Left ventricle myocardium inferior (tissue), 1 donor: ENCODE measurements around the gene AGAP3. TPM values are rescaled to one million over a fixed set of nuclear protein-coding genes. Genes with fewer than 3 reads are reported as not detected.
A peak's percentile ranks its signal among the peaks of the same experiment; 100 is the strongest.

ENCODE experiments used
- DNase-seq: peaks from one replicate; pipeline ENCODE4 v3.0.0-alpha.2; 2020
- H3K27ac ChIP-seq: fragments of 200-600 bp; replicated peaks from 2 replicates; pipeline ENCODE4 v1.8.0; 2021
- H3K27me3 ChIP-seq: fragments of 200-600 bp; 2 replicates; pipeline ENCODE4 v1.8.0; 2021; ENCODE audit warnings: low read depth
- H3K36me3 ChIP-seq: fragments of 200-600 bp; 2 replicates; pipeline ENCODE4 v1.8.0; 2021
- H3K4me1 ChIP-seq: fragments of 200-600 bp; 2 replicates; pipeline ENCODE4 v1.8.0; 2021
- H3K4me3 ChIP-seq: fragments of 200-600 bp; 2 replicates; pipeline ENCODE4 v1.8.0; 2021; ENCODE audit warnings: mild to moderate bottlenecking, moderate library complexity
- H3K9me3 ChIP-seq: fragments of 200-600 bp; replicated peaks from 2 replicates; pipeline ENCODE4 v1.8.0; 2021
- intact Hi-C: fragments of 100-400 bp; cut with micrococcal nuclease; formaldehyde crosslinking; loops from one replicate; pipeline ENCODE4 v1.11.0; 2022
- total RNA-seq: library from RNA; stranded (reverse); fragmentation: NEBNext Ultra II Directional; extraction: Animal tissue kit (Norgen Biotek cat#: 25700); gene quantifications from one replicate; pipeline ENCODE4 v1.2.1, GENCODE V29; 2021
- TF ChIP-seq, protein P1 (sequence below): fragments of 200-600 bp; IDR thresholded peaks from 2 replicates; pipeline ENCODE4 v1.8.0; 2021; ENCODE audit warnings: antibody characterized with exemption, mild to moderate bottlenecking, borderline replicate concordance
- donor health status: DM: no; HTN: yes; CAD: no; lungs with severe emphysema.

The AGAP3 gene
- total RNA-seq, 1 donor from 2014 or later: 51.0 TPM

DNA sequence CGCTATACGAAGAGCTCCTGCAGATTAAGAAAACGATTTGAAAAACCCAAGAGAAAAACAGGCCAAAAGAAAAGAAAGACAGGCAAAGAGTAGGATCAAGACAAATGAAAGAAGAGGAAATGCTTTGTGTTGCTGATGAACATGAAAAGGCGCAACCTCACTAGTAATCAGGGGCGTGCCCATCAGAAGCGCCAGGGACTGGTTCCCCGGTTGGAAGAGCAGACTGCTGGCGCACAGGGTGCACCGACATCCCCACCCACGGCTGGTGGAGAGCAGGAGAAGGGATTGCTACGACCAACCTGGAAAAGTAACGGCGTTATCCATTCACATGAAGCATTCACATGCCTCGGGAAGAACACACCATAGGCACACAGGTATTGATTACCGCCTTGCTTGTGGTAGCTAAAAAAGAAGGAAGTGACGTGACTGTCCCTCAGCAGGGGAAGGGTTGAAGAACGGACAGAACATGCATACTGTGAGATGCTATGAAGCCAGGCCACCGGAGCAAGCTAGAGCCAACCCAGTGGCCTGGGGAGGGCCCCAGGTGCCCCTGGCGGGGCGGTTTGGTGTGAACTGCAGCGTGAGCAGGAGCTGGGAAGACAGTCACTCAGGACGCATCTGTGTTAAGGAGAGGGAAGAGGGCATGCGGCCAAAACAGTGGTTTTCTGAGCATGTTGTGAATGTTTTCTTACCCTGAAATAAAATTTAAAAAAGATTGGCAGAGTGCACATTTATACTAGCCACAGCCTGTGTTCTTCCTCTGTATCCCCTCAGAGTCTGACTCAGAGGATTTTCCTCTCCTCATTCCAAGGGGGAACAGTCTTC is 18.3 kb downstream of the AGAP3 start:
- H3K27me3 ChIP-seq: no peaks in the 10 kb centered on the region
- peaks cover 42% of the 10 kb centered on the region for H3K4me1 ChIP-seq
- DNase-seq: no peak
- H3K4me3 ChIP-seq: no peak overlapping the region
- intact Hi-C loops: loop anchor here (10.0 kb wide), 1 partner anchor 70 kb away; no protein-coding TSS in a partner anchor
- TF ChIP-seq, protein P1, sequence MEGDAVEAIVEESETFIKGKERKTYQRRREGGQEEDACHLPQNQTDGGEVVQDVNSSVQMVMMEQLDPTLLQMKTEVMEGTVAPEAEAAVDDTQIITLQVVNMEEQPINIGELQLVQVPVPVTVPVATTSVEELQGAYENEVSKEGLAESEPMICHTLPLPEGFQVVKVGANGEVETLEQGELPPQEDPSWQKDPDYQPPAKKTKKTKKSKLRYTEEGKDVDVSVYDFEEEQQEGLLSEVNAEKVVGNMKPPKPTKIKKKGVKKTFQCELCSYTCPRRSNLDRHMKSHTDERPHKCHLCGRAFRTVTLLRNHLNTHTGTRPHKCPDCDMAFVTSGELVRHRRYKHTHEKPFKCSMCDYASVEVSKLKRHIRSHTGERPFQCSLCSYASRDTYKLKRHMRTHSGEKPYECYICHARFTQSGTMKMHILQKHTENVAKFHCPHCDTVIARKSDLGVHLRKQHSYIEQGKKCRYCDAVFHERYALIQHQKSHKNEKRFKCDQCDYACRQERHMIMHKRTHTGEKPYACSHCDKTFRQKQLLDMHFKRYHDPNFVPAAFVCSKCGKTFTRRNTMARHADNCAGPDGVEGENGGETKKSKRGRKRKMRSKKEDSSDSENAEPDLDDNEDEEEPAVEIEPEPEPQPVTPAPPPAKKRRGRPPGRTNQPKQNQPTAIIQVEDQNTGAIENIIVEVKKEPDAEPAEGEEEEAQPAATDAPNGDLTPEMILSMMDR: no peak
- H3K9me3 ChIP-seq: no peaks in the 10 kb centered on the region
- peaks cover 4% of the 10 kb centered on the region for H3K36me3 ChIP-seq
- H3K27ac ChIP-seq: no peak overlapping the region

DNA sequence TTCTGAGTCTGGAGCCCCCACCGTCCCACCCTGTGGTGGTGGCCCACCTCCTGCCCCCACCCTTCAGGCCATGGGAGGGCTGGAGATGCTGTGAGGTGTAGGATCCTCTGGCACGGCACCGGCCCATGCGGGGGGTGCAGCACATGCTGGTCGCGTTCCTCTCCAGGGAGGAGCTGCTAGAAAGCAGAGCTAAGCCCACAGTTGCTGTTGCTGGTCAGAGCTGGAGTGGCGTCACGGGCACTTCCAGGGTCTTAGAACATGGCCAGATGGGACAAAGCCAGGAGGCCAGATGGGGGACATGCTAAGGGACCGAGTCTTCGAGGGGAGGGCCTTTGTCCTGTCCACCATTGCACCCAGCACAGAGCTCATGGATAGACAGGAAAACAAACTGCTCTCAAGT is 21.6 kb downstream of the AGAP3 start:
- intact Hi-C loops: loop anchor here (10.0 kb wide), 1 partner anchor 73 kb away; no protein-coding TSS in a partner anchor
- H3K27ac ChIP-seq: no peak overlapping the region
- H3K9me3 ChIP-seq: no peaks in the 10 kb centered on the region
- DNase-seq: no peak
- H3K4me1 ChIP-seq: peaks cover 29% of the 10 kb centered on the region
- H3K36me3 ChIP-seq: peaks cover 4% of the 10 kb centered on the region
- TF ChIP-seq, protein P1: no peak
- no peaks in the 10 kb centered on the region for H3K27me3 ChIP-seq
- H3K4me3 ChIP-seq: no peak overlapping the region

- Histone ChIP-seq H3K4me3 (no peak overlapping the region), H3K4me1 (peaks cover 39% of the 10 kb centered on the region), H3K27ac (peak overlapping the region; percentile 42), H3K27me3 (no peaks in the 10 kb centered on the region), H3K9me3 (no peaks in the 10 kb centered on the region), H3K36me3 (peaks cover 4% of the 10 kb centered on the region)
- TF ChIP-seq, protein P1: no peak
- intact Hi-C loops: loop anchor here (10.0 kb wide), 1 partner anchor 75 kb away; no protein-coding TSS in a partner anchor
- peak; percentile 45 for DNase-seq
Observed at GRCh38 chr7:151109094-151110048, 23.1 kb downstream of the AGAP3 start.

DNA sequence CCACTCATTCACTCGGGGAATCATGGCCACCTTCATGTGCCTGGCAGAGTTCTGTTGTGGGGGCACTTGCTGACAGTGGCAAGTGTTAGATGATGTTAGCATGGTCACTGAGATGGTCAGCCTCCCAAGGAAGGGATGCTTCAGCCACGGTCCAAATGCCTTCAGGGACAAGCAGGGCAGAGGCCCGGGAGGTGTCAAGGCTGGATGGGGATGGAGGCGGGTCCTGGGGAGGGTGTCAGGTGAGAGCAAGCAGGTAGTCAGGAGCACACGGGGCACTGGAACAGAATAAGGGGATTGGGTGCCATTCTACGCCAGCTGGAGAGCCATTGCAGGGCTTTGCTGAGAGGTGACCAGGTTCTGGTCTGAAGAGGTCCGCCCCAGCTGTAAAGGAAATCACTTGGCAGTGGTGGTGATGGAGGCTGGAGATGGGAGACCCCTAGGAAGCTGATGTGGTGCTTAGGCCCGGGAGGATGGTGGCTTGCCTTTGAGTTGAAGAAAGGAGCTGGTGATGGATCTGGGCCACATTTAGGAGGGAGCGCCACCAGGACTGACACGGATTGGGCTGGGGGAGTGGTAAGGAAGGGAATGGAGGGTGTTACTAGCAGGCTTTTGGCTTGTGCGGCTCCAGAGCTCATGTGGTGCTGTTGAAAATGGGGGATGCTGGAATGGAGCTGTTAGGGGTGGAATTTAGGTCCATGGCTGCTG is 24.1 kb downstream of the AGAP3 start:
- TF ChIP-seq, protein P1: no peak
- H3K4me1 ChIP-seq: peaks cover 32% of the 10 kb centered on the region
- peaks cover 4% of the 10 kb centered on the region for H3K36me3 ChIP-seq
- peak overlapping the region; percentile 42 for H3K27ac ChIP-seq
- no peaks in the 10 kb centered on the region for H3K9me3 ChIP-seq
- no peaks in the 10 kb centered on the region for H3K27me3 ChIP-seq
- no peak for DNase-seq
- H3K4me3 ChIP-seq: no peak overlapping the region
- intact Hi-C loops: no loop called here
